HepG2 (cell line): Measurements from ENCODE around the gene UNC5B. TPM values are rescaled to one million over a fixed set of nuclear protein-coding genes. Genes with fewer than 3 reads are reported as not detected.

Source experiments
- ATAC-seq: fragments of 200-7000 bp; cut with Tn5 transposase; 3 replicates; pipeline ENCODE4 v1.9.1; 2020; ENCODE audit warnings: mild to moderate bottlenecking, moderate library complexity
- BruUV-seq: library from RNA; stranded (reverse); fragments of 400-500 nt; replicated peaks from 2 replicates; lab custom pipeline; 2021; lab: Mats Ljungman, UMichigan
- CTCF ChIA-PET: fragments of 300-600 bp; formaldehyde crosslinking; extraction: SDS; loops from one replicate; lab custom pipeline; 2021; ENCODE audit warnings: low total read pairs, inconsistent platforms, low intra/inter-chr PET ratio; lab: Yijun Ruan, JAX
- POLR2A ChIA-PET: fragments of 350-600 bp; sonication (Branson Sonifier 250); formaldehyde crosslinking; loops from one replicate; lab custom pipeline; 2020; ENCODE audit warnings: antibody characterized with exemption, inconsistent platforms; lab: Yijun Ruan, JAX
- DNase-seq: peaks from one replicate; pipeline ENCODE4 v3.0.0-alpha.2; 2015; ENCODE audit warnings: low spot score
- FAIRE-seq: peaks from 3 replicates; lab custom pipeline; 2011; peaks lifted over from hg19 to GRCh38; lab: Jason Lieb, UNC
- H2AFZ ChIP-seq: one replicate; pipeline ENCODE4 v1.6.1; 2011; ENCODE audit warnings: low read length, inconsistent platforms
- H3K27ac ChIP-seq: fragments of 300-600 bp; 3 replicates; pipeline ENCODE4 v1.8.0; 2011; ENCODE audit warnings: mixed run types, mild to moderate bottlenecking, mixed read lengths, low read length, inconsistent platforms; ENCODE audit not compliant: insufficient read depth; ENCODE audit errors: extremely low read length
- H3K27me3 ChIP-seq, 2 experiments: fragments of 200-600 bp in 1 of 2; 2 replicates in 1 of 2; 3 replicates in 1 of 2; pipeline versions ENCODE4 v1.6.0 to v1.8.0; 2011; ENCODE audit warnings: low read length in 2 of 2, mild to moderate bottlenecking in 2 of 2, moderate library complexity in 2 of 2, inconsistent platforms in 1 of 2; ENCODE audit not compliant: insufficient read depth in 2 of 2, control insufficient read depth in 1 of 2
- H3K36me3 ChIP-seq, 2 experiments: fragments of 200-600 bp in 1 of 2; replicated peaks in 1 of 2; 2 replicates in 1 of 2; 3 replicates in 1 of 2; pipeline versions ENCODE4 v1.5.1 to v1.8.0; 2011; ENCODE audit warnings: low read length in 2 of 2, inconsistent platforms in 1 of 2; ENCODE audit not compliant: insufficient read depth in 2 of 2, control insufficient read depth in 1 of 2
- H3K4me1 ChIP-seq: 2 replicates; pipeline ENCODE4 v1.5.1; 2012; ENCODE audit warnings: low read length, inconsistent platforms; ENCODE audit not compliant: insufficient read depth
- H3K4me2 ChIP-seq: 2 replicates; pipeline ENCODE4 v1.6.0; 2011; ENCODE audit warnings: low read depth, low read length, inconsistent platforms
- H3K4me3 ChIP-seq, 3 experiments: fragments of 200-600 bp in 1 of 3; sonication (generic), shearing (Covaris generic) in 1 of 3; replicated peaks in 1 of 3; 2 replicates each; pipeline ENCODE4 v1.5.1; 2011 to 2016; ENCODE audit warnings: low read length in 3 of 3, inconsistent platforms in 2 of 3, low read depth in 2 of 3, mild to moderate bottlenecking in 2 of 3, control low read depth in 1 of 3, mixed read lengths in 1 of 3; ENCODE audit not compliant: insufficient read depth in 1 of 3
- H3K79me2 ChIP-seq: one replicate; pipeline ENCODE4 v1.6.1; 2011; ENCODE audit warnings: low read length, inconsistent platforms; ENCODE audit not compliant: insufficient read depth
- H3K9ac ChIP-seq: 2 replicates; pipeline ENCODE4 v1.6.0; 2011; ENCODE audit warnings: mild to moderate bottlenecking, low read depth, low read length, inconsistent platforms; ENCODE audit not compliant: insufficient read depth
- H3K9me3 ChIP-seq: 2 replicates; pipeline ENCODE4 v1.5.1; 2012; ENCODE audit warnings: mild to moderate bottlenecking, low read length
- H4K20me1 ChIP-seq: 2 replicates; pipeline ENCODE4 v1.6.0; 2011; ENCODE audit warnings: inconsistent platforms, mild to moderate bottlenecking, low read length, moderate library complexity; ENCODE audit not compliant: insufficient read depth
- BHLHE40 ChIP-seq: IDR thresholded peaks from 2 replicates; pipeline ENCODE4 v1.6.1; 2011; ENCODE audit warnings: low read length, improper control_type of control experiment
- MAFF ChIP-seq: IDR thresholded peaks from 2 replicates; pipeline ENCODE4 v1.6.1; 2011; ENCODE audit warnings: low read depth, low read length, improper control_type of control experiment
- MAFG ChIP-seq: sonication (generic); formaldehyde crosslinking; IDR thresholded peaks from 2 replicates; pipeline ENCODE4 v1.5.1; 2020; ENCODE audit warnings: mild to moderate bottlenecking, missing genetic modification reagents
- MAFK ChIP-seq, 2 experiments: IDR thresholded peaks in 1 of 2; conservative IDR thresholded peaks in 1 of 2; 2 replicates each; pipeline ENCODE4 v1.6.1; 2011; ENCODE audit warnings: improper control_type of control experiment in 2 of 2, low read length in 2 of 2
- NFATC3 ChIP-seq: sonication (generic); formaldehyde crosslinking; IDR thresholded peaks from 2 replicates; pipeline ENCODE4 v1.5.1; 2020; ENCODE audit warnings: mild to moderate bottlenecking, missing genetic modification reagents
- POLR2AphosphoS5 ChIP-seq: IDR thresholded peaks from 2 replicates; pipeline ENCODE4 v1.6.1; 2012; ENCODE audit warnings: low read depth, low read length
- RARG ChIP-seq: sonication (generic); formaldehyde crosslinking; IDR thresholded peaks from 2 replicates; pipeline ENCODE4 v1.4.0; 2020; ENCODE audit warnings: low read depth, mild to moderate bottlenecking, missing genetic modification reagents
- ZFP36 ChIP-seq: fragments of 150-350 bp; IDR thresholded peaks from 2 replicates; pipeline ENCODE4 v1.6.1; 2018; ENCODE audit warnings: borderline replicate concordance, low read length, low read depth; ENCODE audit not compliant: partially characterized antibody
- ZNF180 ChIP-seq: sonication (generic); formaldehyde crosslinking; IDR thresholded peaks from 2 replicates; pipeline ENCODE4 v1.4.0; 2020; ENCODE audit warnings: low read depth, missing genetic modification reagents, borderline replicate concordance
- WGBS: methylation state at CpG from one replicate; pipeline ENCODE4 v1.1.6; 2017; ENCODE audit warnings: low lambda C conversion rate; 5-methylcytosine and 5-hydroxymethylcytosine counted together
- in situ Hi-C: cut with HindIII; loops from 2 replicates; pipeline ENCODE4 v1.10.0; 2017; ENCODE audit warnings: low pct_unique_long_range_greater_than_20kb; ENCODE audit not compliant: extremely low pct_ligation_motif_present
- intact Hi-C: fragments of 100-400 bp; cut with micrococcal nuclease; formaldehyde crosslinking; loops from one replicate; pipeline ENCODE4 v1.10.0; 2022; ENCODE audit not compliant: unreplicated experiment
- polyA plus RNA-seq, 8 experiments: library from polyadenylated mRNA; depleted of rRNA in 3 of 8; stranded (reverse) in 7 of 8; unstranded in 1 of 8; fragments of >200 nt; fragmentation: Illumina TruSeq in 4 of 8; extraction: Trizol in 4 of 8; gene quantifications; 2 replicates each; pipeline versions ENCODE4 v1.2.1 to v1.2.3, GENCODE V29; 2011 to 2016; ENCODE audit warnings: low read depth in 4 of 8, missing spikeins in 1 of 8, mixed read lengths in 1 of 8; ENCODE audit not compliant: insufficient read depth in 1 of 8
- total RNA-seq, 5 experiments: library from RNA; depleted of rRNA; stranded (reverse); fragments of >200 nt; fragmentation: Illumina TruSeq; extraction: Trizol; gene quantifications; 2 replicates each; pipeline ENCODE4 v1.2.3, GENCODE V29; 2016; ENCODE audit warnings: low read depth in 1 of 5
- TF ChIP-seq, protein P1 (sequence below): sonication (generic); formaldehyde crosslinking; conservative IDR thresholded peaks from 2 replicates; pipeline ENCODE4 v1.8.1; 2023; ENCODE audit warnings: missing genetic modification reagents

Gene UNC5B
- total and polyA plus RNA-seq, 2 of the 13 experiments (the other 11 are each of a cell fraction or from before 2014, with no cell fraction given): 0.07 TPM

- no peak for TF ChIP-seq NFATC3
These were observed 94.6 kb downstream of the UNC5B start (continued) for GRCh38 chr10:71306979-71307378.

GRCh38 chr10:71307469-71308085, 95.2 kb downstream of the UNC5B start:
- H3K36me3 ChIP-seq: no peaks in the 10 kb centered on the region
- no peak for DNase-seq
- no peak overlapping the region for H3K4me3 ChIP-seq
- no peak; the same call in 2 of the 3 replicates for ATAC-seq
- ChIA-PET CTCF (no interaction called here), POLR2A (interaction anchor here (0.8 kb wide), 1 partner anchor 331 kb away, joined by 3 read pairs; no protein-coding TSS in a partner anchor)
- no peak overlapping the region for H2AFZ ChIP-seq
- no peak overlapping the region for H3K4me2 ChIP-seq
- H3K79me2 ChIP-seq: no peaks in the 10 kb centered on the region
- H3K9me3 ChIP-seq: no peaks in the 10 kb centered on the region
- H4K20me1 ChIP-seq: no peaks in the 10 kb centered on the region
- in situ Hi-C loops (loop anchor here (5.0 kb wide), 1 partner anchor 395 kb away; no protein-coding TSS in a partner anchor), intact Hi-C loops (no loop called here)
- BruUV-seq: no TSS peak
- H3K27ac ChIP-seq: no peak overlapping the region
- no peak overlapping the region for H3K9ac ChIP-seq
- peaks cover 3 to 4% of the 10 kb centered on the region in 2 experiments; a peak in 2 of 5 replicates for H3K27me3 ChIP-seq
- FAIRE-seq: no peak
- TF ChIP-seq BHLHE40 (peak; percentile 64), RARG (CRISPR knock-in tag) (no peak), MAFK (conservative IDR thresholded peaks at IDR 0.05 in 1 of 2, IDR thresholded peaks at IDR 0.05 in 1 of 2; ENCODE audit: low read length in 2 of 2) (peak; percentile 98), ZFP36 (no peak), MAFF (peak; percentile 97), POLR2AphosphoS5 (no peak), ZNF180 (CRISPR knock-in tag) (peak; percentile 31; the same call in 1 of the 2 replicates), MAFG (CRISPR knock-in tag) (peak; percentile 57; the same call in 1 of the 2 replicates)
- TF ChIP-seq, protein P1, sequence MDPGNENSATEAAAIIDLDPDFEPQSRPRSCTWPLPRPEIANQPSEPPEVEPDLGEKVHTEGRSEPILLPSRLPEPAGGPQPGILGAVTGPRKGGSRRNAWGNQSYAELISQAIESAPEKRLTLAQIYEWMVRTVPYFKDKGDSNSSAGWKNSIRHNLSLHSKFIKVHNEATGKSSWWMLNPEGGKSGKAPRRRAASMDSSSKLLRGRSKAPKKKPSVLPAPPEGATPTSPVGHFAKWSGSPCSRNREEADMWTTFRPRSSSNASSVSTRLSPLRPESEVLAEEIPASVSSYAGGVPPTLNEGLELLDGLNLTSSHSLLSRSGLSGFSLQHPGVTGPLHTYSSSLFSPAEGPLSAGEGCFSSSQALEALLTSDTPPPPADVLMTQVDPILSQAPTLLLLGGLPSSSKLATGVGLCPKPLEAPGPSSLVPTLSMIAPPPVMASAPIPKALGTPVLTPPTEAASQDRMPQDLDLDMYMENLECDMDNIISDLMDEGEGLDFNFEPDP (CRISPR knock-in tag): 0 out of 2 replicates have a peak, but pooled peaks have one; percentile 37
- H3K4me1 ChIP-seq: peaks cover 20% of the 10 kb centered on the region; the same call in 1 of the 2 replicates
- WGBS: 13% methylated on average over 6 of the region's 8 CpGs
